NB4 (cell line): Measurements from ENCODE around the gene GPR141.

ENCODE experiments used
- CTCF ChIP-seq: IDR thresholded peaks from one replicate; pipeline ENCODE4 v1.5.1; 2012; ENCODE audit warnings: low read depth, low read length
- MYC ChIP-seq: IDR thresholded peaks from 2 replicates; pipeline ENCODE4 v1.6.1; 2011; ENCODE audit warnings: low read depth, low read length
- POLR2A ChIP-seq: IDR thresholded peaks from 2 replicates; pipeline ENCODE4 v1.6.1; 2011; ENCODE audit warnings: mild to moderate bottlenecking; ENCODE audit not compliant: insufficient read length; ENCODE audit errors: extremely low read depth

GRCh38 chr7:37690206-37690605, 6.6 kb downstream of the GPR141 start:
- TF ChIP-seq CTCF (no peak), POLR2A (no peak), MYC (no peak; the same call in 1 of the 2 replicates)
